GM18499 (cell line): ENCODE measurements around the gene TULP1.

Source experiments
- ATAC-seq: cut with Tn5 transposase; IDR thresholded peaks from one replicate; pipeline ENCODE4 v1.9.1; 2021; ENCODE audit warnings: moderate number of reproducible peaks; ENCODE audit not compliant: insufficient read depth, unreplicated experiment

The TULP1 gene

GRCh38 chr6:35486005-35486925 lies 26.4 kb downstream of the TULP1 start:
- ATAC-seq, result no peak

GRCh38 chr6:35485402-35485877 lies 27.3 kb downstream of the TULP1 start:
- no peak for ATAC-seq

- no peak for ATAC-seq
Observed at GRCh38 chr6:35484921-35485392, 27.7 kb downstream of the TULP1 start.

GRCh38 chr6:35483893-35484645 lies 28.6 kb downstream of the TULP1 start:
- no peak for ATAC-seq

GRCh38 chr6:35483490-35483889 lies 29.2 kb downstream of the TULP1 start:
- no peak for ATAC-seq

- no peak for ATAC-seq
Observed at GRCh38 chr6:35483062-35483461, 29.6 kb downstream of the TULP1 start.

GRCh38 chr6:35481226-35481625 lies 31.5 kb downstream of the TULP1 start:
- no peak for ATAC-seq

GRCh38 chr6:35480176-35480575 lies 32.5 kb downstream of the TULP1 start:
- ATAC-seq, result no peak

GRCh38 chr6:35478259-35478658 lies 34.4 kb downstream of the TULP1 start:
- no peak for ATAC-seq

- ATAC-seq, result no peak
Observed at GRCh38 chr6:35477551-35478179, 35.0 kb downstream of the TULP1 start.

GRCh38 chr6:35477028-35477427 lies 35.7 kb downstream of the TULP1 start:
- ATAC-seq, result no peak

- ATAC-seq, result no peak
Observed at GRCh38 chr6:35476004-35476403, 36.7 kb downstream of the TULP1 start.

- ATAC-seq, result no peak
Observed at GRCh38 chr6:35475573-35475972, 37.1 kb downstream of the TULP1 start.

GRCh38 chr6:35474942-35475570 lies 37.6 kb downstream of the TULP1 start:
- no peak for ATAC-seq

- no peak for ATAC-seq
Observed at GRCh38 chr6:35474131-35474941, 38.4 kb downstream of the TULP1 start.

GRCh38 chr6:35473850-35474130 lies 38.9 kb downstream of the TULP1 start:
- no peak for ATAC-seq

GRCh38 chr6:35473075-35473849 lies 39.4 kb downstream of the TULP1 start:
- ATAC-seq, result no peak

- no peak for ATAC-seq
Observed at GRCh38 chr6:35471836-35472345, 40.8 kb downstream of the TULP1 start.

GRCh38 chr6:35470663-35471120 lies 42.0 kb downstream of the TULP1 start:
- no peak for ATAC-seq
